Measurements from ENCODE around the gene LRRC46.

Gene LRRC46

GRCh38 chr17:47803201-47803600, 28.3 kb upstream of the LRRC46 start:
- H3K27me3 ChIP-seq (ENCODE audit: control insufficient read depth, insufficient read depth, low read length) = no peaks in the 10 kb centered on the region
- H3K27ac ChIP-seq (ENCODE audit: low read depth, low read length) = no peak overlapping the region
- H3K4me3 ChIP-seq (ENCODE audit: low read length) = no peak overlapping the region
- H3K4me1 ChIP-seq (ENCODE audit: control insufficient read depth, insufficient read depth, low read length) = no peaks in the 10 kb centered on the region
- H3K9ac ChIP-seq (ENCODE audit: low read length) = no peak overlapping the region
- peaks cover 7% of the 10 kb centered on the region for H3K36me3 ChIP-seq (ENCODE audit: control insufficient read depth, insufficient read depth, low read length)

- Histone ChIP-seq H3K36me3 (ENCODE audit: control insufficient read depth, insufficient read depth, low read length) (peaks cover 12% of the 10 kb centered on the region), H3K27ac (ENCODE audit: low read depth, low read length) (no peak overlapping the region), H3K4me3 (ENCODE audit: low read length) (no peak overlapping the region), H3K9ac (ENCODE audit: low read length) (no peak overlapping the region), H3K27me3 (ENCODE audit: control insufficient read depth, insufficient read depth, low read length) (no peaks in the 10 kb centered on the region), H3K4me1 (ENCODE audit: control insufficient read depth, insufficient read depth, low read length) (no peaks in the 10 kb centered on the region)
These were observed 27.7 kb upstream of the LRRC46 start for GRCh38 chr17:47803751-47804150.

- no peak overlapping the region for H3K9ac ChIP-seq (ENCODE audit: low read length)
- no peaks in the 10 kb centered on the region for H3K27me3 ChIP-seq (ENCODE audit: control insufficient read depth, insufficient read depth, low read length)
- no peaks in the 10 kb centered on the region for H3K4me1 ChIP-seq (ENCODE audit: control insufficient read depth, insufficient read depth, low read length)
- peaks cover 18% of the 10 kb centered on the region for H3K36me3 ChIP-seq (ENCODE audit: control insufficient read depth, insufficient read depth, low read length)
- H3K4me3 ChIP-seq (ENCODE audit: low read length) = no peak overlapping the region
- H3K27ac ChIP-seq (ENCODE audit: low read depth, low read length) = no peak overlapping the region
These were observed 27.0 kb upstream of the LRRC46 start for GRCh38 chr17:47804461-47804860.

- peaks cover 20% of the 10 kb centered on the region for H3K36me3 ChIP-seq (ENCODE audit: control insufficient read depth, insufficient read depth, low read length)
- no peaks in the 10 kb centered on the region for H3K27me3 ChIP-seq (ENCODE audit: control insufficient read depth, insufficient read depth, low read length)
- no peaks in the 10 kb centered on the region for H3K4me1 ChIP-seq (ENCODE audit: control insufficient read depth, insufficient read depth, low read length)
- H3K27ac ChIP-seq (ENCODE audit: low read depth, low read length) = no peak overlapping the region
- H3K9ac ChIP-seq (ENCODE audit: low read length) = no peak overlapping the region
- no peak overlapping the region for H3K4me3 ChIP-seq (ENCODE audit: low read length)
These were observed 25.2 kb upstream of the LRRC46 start for GRCh38 chr17:47806026-47806912.

- H3K4me1 ChIP-seq (ENCODE audit: control insufficient read depth, insufficient read depth, low read length) = no peaks in the 10 kb centered on the region
- no peaks in the 10 kb centered on the region for H3K27me3 ChIP-seq (ENCODE audit: control insufficient read depth, insufficient read depth, low read length)
- H3K9ac ChIP-seq (ENCODE audit: low read length) = no peak overlapping the region
- H3K27ac ChIP-seq (ENCODE audit: low read depth, low read length) = no peak overlapping the region
- H3K4me3 ChIP-seq (ENCODE audit: low read length) = no peak overlapping the region
- H3K36me3 ChIP-seq (ENCODE audit: control insufficient read depth, insufficient read depth, low read length) = peaks cover 20% of the 10 kb centered on the region
These were observed 24.6 kb upstream of the LRRC46 start for GRCh38 chr17:47806913-47807255.

GRCh38 chr17:47807421-47807820, 24.0 kb upstream of the LRRC46 start:
- Histone ChIP-seq H3K4me1 (ENCODE audit: control insufficient read depth, insufficient read depth, low read length) (no peaks in the 10 kb centered on the region), H3K4me3 (ENCODE audit: low read length) (no peak overlapping the region), H3K9ac (ENCODE audit: low read length) (no peak overlapping the region), H3K27me3 (ENCODE audit: control insufficient read depth, insufficient read depth, low read length) (no peaks in the 10 kb centered on the region), H3K27ac (ENCODE audit: low read depth, low read length) (no peak overlapping the region), H3K36me3 (ENCODE audit: control insufficient read depth, insufficient read depth, low read length) (peaks cover 24% of the 10 kb centered on the region)

- Histone ChIP-seq H3K27ac (ENCODE audit: low read depth, low read length) (no peak overlapping the region), H3K36me3 (ENCODE audit: control insufficient read depth, insufficient read depth, low read length) (peaks cover 26% of the 10 kb centered on the region), H3K4me1 (ENCODE audit: control insufficient read depth, insufficient read depth, low read length) (no peaks in the 10 kb centered on the region), H3K9ac (ENCODE audit: low read length) (no peak overlapping the region), H3K4me3 (ENCODE audit: low read length) (no peak overlapping the region), H3K27me3 (ENCODE audit: control insufficient read depth, insufficient read depth, low read length) (no peaks in the 10 kb centered on the region)
These were observed 23.2 kb upstream of the LRRC46 start for GRCh38 chr17:47808036-47808829.

- no peak overlapping the region for H3K9ac ChIP-seq (ENCODE audit: low read length)
- H3K36me3 ChIP-seq (ENCODE audit: control insufficient read depth, insufficient read depth, low read length) = peaks cover 30% of the 10 kb centered on the region
- H3K4me3 ChIP-seq (ENCODE audit: low read length) = no peak overlapping the region
- H3K4me1 ChIP-seq (ENCODE audit: control insufficient read depth, insufficient read depth, low read length) = no peaks in the 10 kb centered on the region
- no peak overlapping the region for H3K27ac ChIP-seq (ENCODE audit: low read depth, low read length)
- H3K27me3 ChIP-seq (ENCODE audit: control insufficient read depth, insufficient read depth, low read length) = no peaks in the 10 kb centered on the region
These were observed 22.5 kb upstream of the LRRC46 start for GRCh38 chr17:47808830-47809480.

GRCh38 chr17:47810200-47810821, 21.2 kb upstream of the LRRC46 start:
- H3K36me3 ChIP-seq (ENCODE audit: control insufficient read depth, insufficient read depth, low read length) = peaks cover 30% of the 10 kb centered on the region
- no peak overlapping the region for H3K4me3 ChIP-seq (ENCODE audit: low read length)
- H3K27me3 ChIP-seq (ENCODE audit: control insufficient read depth, insufficient read depth, low read length) = no peaks in the 10 kb centered on the region
- no peaks in the 10 kb centered on the region for H3K4me1 ChIP-seq (ENCODE audit: control insufficient read depth, insufficient read depth, low read length)
- no peak overlapping the region for H3K27ac ChIP-seq (ENCODE audit: low read depth, low read length)
- H3K9ac ChIP-seq (ENCODE audit: low read length) = no peak overlapping the region

- Histone ChIP-seq H3K27ac (ENCODE audit: low read depth, low read length) (no peak overlapping the region), H3K9ac (ENCODE audit: low read length) (no peak overlapping the region), H3K27me3 (ENCODE audit: control insufficient read depth, insufficient read depth, low read length) (no peaks in the 10 kb centered on the region), H3K4me3 (ENCODE audit: low read length) (no peak overlapping the region), H3K4me1 (ENCODE audit: control insufficient read depth, insufficient read depth, low read length) (no peaks in the 10 kb centered on the region), H3K36me3 (ENCODE audit: control insufficient read depth, insufficient read depth, low read length) (peaks cover 33% of the 10 kb centered on the region)
These were observed 20.4 kb upstream of the LRRC46 start for GRCh38 chr17:47810901-47811635.

- Histone ChIP-seq H3K27ac (ENCODE audit: low read depth, low read length) (no peak overlapping the region), H3K36me3 (ENCODE audit: control insufficient read depth, insufficient read depth, low read length) (peaks cover 39% of the 10 kb centered on the region), H3K4me1 (ENCODE audit: control insufficient read depth, insufficient read depth, low read length) (no peaks in the 10 kb centered on the region), H3K27me3 (ENCODE audit: control insufficient read depth, insufficient read depth, low read length) (no peaks in the 10 kb centered on the region), H3K4me3 (ENCODE audit: low read length) (no peak overlapping the region), H3K9ac (ENCODE audit: low read length) (no peak overlapping the region)
These were observed 19.8 kb upstream of the LRRC46 start for GRCh38 chr17:47811709-47812108.

Measured in rectal smooth muscle tissue (tissue), 1 donor.